Ishikawa (cell line): ENCODE data around the gene CDADC1.

Experiments used
- CEBPB ChIP-seq: IDR thresholded peaks from 2 replicates; pipeline ENCODE4 v1.6.1; 2012
- CREB1 ChIP-seq: IDR thresholded peaks from 2 replicates; pipeline ENCODE4 v1.6.1; 2012; ENCODE audit warnings: low read depth
- EGR1 ChIP-seq: IDR thresholded peaks from 2 replicates; pipeline ENCODE4 v1.6.1; 2012
- EP300 ChIP-seq: IDR thresholded peaks from 2 replicates; pipeline ENCODE4 v1.6.1; 2012; ENCODE audit warnings: borderline replicate concordance
- FOXM1 ChIP-seq: IDR thresholded peaks from 2 replicates; pipeline ENCODE4 v1.6.1; 2012; ENCODE audit warnings: low read depth, borderline replicate concordance
- REST ChIP-seq: IDR thresholded peaks from 2 replicates; pipeline ENCODE4 v1.6.1; 2012; ENCODE audit warnings: low read depth, mild to moderate bottlenecking
- TAF1 ChIP-seq: IDR thresholded peaks from 2 replicates; pipeline ENCODE4 v1.6.1; 2012; ENCODE audit warnings: low read depth, mild to moderate bottlenecking
- TEAD4 ChIP-seq: IDR thresholded peaks from 2 replicates; pipeline ENCODE4 v1.6.1; 2012

GRCh38 chr13:49213997-49214916, 33.5 kb upstream of the CDADC1 start:
- TF ChIP-seq EP300 = no peak
- TF ChIP-seq CREB1 = no peak
- TF ChIP-seq CEBPB = no peak
- TF ChIP-seq TEAD4 = no peak
- no peak for TF ChIP-seq TAF1
- no peak for TF ChIP-seq FOXM1
- no peak for TF ChIP-seq REST
- TF ChIP-seq EGR1 = no peak
